ENCODE data around the gene DNM3.

DNA sequence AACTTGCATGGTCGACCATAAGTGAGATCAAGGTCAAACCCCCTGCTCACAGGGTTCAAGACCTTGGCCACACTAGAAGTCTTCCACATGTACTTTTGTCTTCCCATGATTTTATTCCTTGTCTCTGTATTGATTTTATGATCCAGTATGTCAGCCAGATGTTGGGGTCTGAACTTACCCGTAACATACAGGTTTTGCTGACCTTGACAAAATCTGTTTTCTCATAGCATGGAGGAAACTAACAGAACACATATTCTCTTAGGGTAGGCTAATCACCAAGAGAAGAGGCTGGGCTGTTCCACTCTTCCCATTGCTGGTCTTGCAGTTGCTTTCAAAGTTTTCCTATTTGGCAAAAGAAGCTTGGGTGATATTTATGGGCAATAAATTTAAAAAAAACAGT, 284.0 kb downstream of the DNM3 start:
- TF ChIP-seq, protein P1, sequence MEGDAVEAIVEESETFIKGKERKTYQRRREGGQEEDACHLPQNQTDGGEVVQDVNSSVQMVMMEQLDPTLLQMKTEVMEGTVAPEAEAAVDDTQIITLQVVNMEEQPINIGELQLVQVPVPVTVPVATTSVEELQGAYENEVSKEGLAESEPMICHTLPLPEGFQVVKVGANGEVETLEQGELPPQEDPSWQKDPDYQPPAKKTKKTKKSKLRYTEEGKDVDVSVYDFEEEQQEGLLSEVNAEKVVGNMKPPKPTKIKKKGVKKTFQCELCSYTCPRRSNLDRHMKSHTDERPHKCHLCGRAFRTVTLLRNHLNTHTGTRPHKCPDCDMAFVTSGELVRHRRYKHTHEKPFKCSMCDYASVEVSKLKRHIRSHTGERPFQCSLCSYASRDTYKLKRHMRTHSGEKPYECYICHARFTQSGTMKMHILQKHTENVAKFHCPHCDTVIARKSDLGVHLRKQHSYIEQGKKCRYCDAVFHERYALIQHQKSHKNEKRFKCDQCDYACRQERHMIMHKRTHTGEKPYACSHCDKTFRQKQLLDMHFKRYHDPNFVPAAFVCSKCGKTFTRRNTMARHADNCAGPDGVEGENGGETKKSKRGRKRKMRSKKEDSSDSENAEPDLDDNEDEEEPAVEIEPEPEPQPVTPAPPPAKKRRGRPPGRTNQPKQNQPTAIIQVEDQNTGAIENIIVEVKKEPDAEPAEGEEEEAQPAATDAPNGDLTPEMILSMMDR (IDR thresholded peaks at IDR 0.05), result no peak
- TF ChIP-seq POLR2A (IDR thresholded peaks at IDR 0.05), result no peak
